ENCODE data around the gene TNS3. TPM values are rescaled to one million over a fixed set of nuclear protein-coding genes. Genes with fewer than 3 reads are reported as not detected.
A peak's percentile ranks its signal among the peaks of the same experiment; 100 is the strongest.

Gene TNS3
- total RNA-seq, 1 donor from 2014 or later: 120 TPM

DNA sequence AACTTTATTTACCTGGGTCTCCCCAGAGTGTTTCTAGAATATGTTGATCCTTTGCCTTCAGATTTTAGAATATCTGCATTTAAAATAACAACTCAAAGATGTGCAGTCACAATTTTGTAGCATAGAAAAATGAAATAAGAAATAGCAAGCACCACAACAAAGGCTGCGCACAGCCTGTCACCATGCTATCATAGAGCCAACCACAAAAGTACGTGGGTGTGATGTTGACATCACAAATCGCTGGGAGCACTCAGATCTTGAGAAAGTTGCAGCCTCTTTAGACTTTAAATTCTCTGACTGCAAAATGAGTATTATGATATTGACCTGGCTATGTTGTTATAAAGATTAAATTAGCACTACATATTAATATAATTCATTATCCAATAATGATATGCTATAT, 177.9 kb downstream of the TNS3 start:
- no peak for DNase-seq (ENCODE audit: low spot score, unreplicated experiment)
- TF ChIP-seq, protein P1, sequence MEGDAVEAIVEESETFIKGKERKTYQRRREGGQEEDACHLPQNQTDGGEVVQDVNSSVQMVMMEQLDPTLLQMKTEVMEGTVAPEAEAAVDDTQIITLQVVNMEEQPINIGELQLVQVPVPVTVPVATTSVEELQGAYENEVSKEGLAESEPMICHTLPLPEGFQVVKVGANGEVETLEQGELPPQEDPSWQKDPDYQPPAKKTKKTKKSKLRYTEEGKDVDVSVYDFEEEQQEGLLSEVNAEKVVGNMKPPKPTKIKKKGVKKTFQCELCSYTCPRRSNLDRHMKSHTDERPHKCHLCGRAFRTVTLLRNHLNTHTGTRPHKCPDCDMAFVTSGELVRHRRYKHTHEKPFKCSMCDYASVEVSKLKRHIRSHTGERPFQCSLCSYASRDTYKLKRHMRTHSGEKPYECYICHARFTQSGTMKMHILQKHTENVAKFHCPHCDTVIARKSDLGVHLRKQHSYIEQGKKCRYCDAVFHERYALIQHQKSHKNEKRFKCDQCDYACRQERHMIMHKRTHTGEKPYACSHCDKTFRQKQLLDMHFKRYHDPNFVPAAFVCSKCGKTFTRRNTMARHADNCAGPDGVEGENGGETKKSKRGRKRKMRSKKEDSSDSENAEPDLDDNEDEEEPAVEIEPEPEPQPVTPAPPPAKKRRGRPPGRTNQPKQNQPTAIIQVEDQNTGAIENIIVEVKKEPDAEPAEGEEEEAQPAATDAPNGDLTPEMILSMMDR (IDR thresholded peaks at IDR 0.05; ENCODE audit: unreplicated experiment): no peak
- peaks cover 38% of the 10 kb centered on the region for H3K36me3 Mint-ChIP-seq (ENCODE audit: insufficient read depth)
- H3K4me3 Mint-ChIP-seq (ENCODE audit: low read depth): no peak overlapping the region
- no peak overlapping the region for H3K27ac Mint-ChIP-seq
- peaks cover 3% of the 10 kb centered on the region for H3K9me3 Mint-ChIP-seq (ENCODE audit: low read depth)
- no peaks in the 10 kb centered on the region for H3K27me3 Mint-ChIP-seq
- H3K4me1 Mint-ChIP-seq (ENCODE audit: low read depth): peaks cover 10% of the 10 kb centered on the region

DNA sequence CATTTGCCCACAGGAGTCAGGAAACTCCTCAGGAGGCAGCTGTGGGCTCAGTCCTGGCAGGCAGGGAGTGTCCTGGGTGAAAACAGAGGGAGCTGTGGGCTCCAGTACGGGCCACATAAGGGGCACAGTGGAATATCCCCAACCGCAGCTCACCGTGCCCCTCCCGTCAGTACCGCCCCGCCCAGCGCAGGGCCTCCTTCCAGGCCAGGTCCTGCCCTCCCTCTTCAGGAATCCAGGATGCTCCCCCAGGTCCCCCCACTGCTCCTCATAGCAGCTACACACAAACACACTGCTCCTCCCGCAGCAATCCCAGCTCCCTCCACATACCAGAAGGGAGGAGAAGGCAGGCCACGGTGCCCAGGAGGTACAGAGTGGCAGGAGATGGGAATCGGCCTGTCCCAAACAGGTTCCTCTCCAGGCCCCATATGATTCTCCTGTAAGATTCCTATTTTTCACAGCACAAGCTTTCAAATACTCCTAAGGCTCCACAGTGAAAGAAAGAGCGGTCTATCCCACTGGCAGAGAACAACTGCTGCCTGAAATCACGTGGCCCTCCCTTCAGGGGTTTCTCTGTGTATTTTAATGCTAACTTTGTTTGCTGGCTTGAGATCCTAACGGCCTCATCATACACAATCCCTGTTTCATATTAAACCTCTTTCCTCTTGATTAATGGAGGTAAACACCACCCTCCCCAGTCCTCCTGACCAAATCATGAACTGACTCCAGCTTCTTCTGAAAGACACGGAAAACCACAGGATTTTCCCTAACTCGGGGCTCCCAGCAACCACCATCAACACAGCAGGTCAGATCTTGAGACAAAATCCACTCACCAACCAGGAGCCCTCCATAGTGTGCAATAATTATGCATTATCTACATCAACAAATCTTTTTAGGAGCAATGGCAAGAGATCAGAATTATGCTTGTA, 178.7 kb downstream of the TNS3 start:
- H3K36me3 Mint-ChIP-seq (ENCODE audit: insufficient read depth): peaks cover 41% of the 10 kb centered on the region
- no peak for DNase-seq (ENCODE audit: low spot score, unreplicated experiment)

DNA sequence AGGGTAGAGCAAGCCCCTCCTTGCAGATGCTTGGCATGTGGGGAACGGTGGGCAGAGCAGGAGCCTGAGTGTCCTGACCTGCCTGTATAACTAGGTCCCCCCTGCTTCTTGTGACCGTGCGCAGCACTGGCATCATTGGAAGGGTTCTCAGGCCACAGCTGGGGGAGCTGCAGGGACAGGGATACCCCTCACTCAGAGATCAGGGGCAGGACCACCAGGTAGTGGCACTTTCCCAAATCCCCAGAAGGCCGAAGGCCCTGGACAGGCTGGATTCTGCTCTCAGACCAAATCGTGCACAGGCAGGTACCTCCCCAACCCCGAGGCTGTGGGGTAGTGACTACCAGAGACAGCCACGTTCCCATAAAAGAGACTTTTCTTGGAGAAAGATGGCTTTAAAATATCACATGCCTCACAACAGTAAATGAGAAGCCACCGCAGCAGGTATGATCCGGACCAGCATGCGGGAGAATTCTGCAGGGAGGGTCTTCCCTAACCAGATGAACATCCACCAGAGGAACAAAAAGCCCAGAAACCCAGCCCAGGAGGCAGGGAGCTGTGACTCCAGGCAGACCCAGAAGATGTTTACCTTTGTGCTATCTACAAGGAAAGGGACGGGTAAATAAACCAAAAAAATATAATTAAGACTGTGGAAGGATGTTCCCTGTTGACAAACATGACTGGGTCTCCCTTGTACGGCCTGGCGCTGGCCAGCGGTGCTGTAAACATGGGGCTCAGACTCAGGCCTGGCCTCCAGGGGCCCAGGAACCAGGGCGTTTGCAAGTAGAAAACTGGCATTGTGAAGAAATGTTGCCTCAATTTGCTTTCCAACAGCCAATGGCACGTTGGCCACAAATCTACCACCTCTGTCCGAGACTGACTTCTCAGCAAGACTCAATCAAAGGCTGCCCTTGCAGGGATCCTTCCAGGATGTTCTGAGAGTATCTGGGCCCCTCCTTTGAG, 180.0 kb downstream of the TNS3 start:
- TF ChIP-seq, protein P1 (IDR thresholded peaks at IDR 0.05; ENCODE audit: unreplicated experiment): no peak
- H3K27me3 Mint-ChIP-seq: no peaks in the 10 kb centered on the region
- H3K36me3 Mint-ChIP-seq (ENCODE audit: insufficient read depth): peaks cover 37% of the 10 kb centered on the region
- H3K9me3 Mint-ChIP-seq (ENCODE audit: low read depth): peaks cover 3% of the 10 kb centered on the region
- peak overlapping the region; percentile 56 for H3K27ac Mint-ChIP-seq
- no peak overlapping the region for H3K4me3 Mint-ChIP-seq (ENCODE audit: low read depth)
- no peak for DNase-seq (ENCODE audit: low spot score, unreplicated experiment)
- peaks cover 9% of the 10 kb centered on the region for H3K4me1 Mint-ChIP-seq (ENCODE audit: low read depth)

More for the DNA sequence above, 178.7 kb downstream of the TNS3 start:
- no peaks in the 10 kb centered on the region for H3K27me3 Mint-ChIP-seq
- TF ChIP-seq, protein P1 (IDR thresholded peaks at IDR 0.05; ENCODE audit: unreplicated experiment): no peak
- H3K27ac Mint-ChIP-seq: no peak overlapping the region
- no peak overlapping the region for H3K4me3 Mint-ChIP-seq (ENCODE audit: low read depth)
- peaks cover 3% of the 10 kb centered on the region for H3K9me3 Mint-ChIP-seq (ENCODE audit: low read depth)
- H3K4me1 Mint-ChIP-seq (ENCODE audit: low read depth): peaks cover 9% of the 10 kb centered on the region

DNA sequence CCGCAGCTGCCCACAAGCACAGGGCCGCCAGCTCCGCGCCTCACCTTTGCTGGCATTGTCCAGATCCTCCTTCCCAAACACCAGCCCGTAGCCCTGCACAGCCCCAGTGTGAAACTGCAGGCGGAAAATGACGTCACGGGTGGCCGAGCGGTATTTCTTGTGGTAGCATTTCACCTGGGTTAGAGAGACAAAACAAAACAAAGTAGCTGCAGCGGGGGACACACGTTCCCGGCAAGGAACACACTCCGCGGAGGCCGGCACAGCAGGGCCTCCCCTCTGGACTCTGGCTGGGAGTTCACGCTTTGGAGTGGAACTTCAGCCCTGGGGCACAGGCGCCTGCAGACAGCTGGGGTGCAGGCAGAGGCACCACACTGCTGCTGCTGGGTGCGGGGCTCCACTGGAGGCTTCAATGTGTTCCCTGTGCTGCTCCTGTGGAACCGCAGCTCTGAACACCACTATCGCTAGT, 181.1 kb downstream of the TNS3 start:
- no peak for DNase-seq (ENCODE audit: low spot score, unreplicated experiment)
- Mint-ChIP-seq H3K4me3 (ENCODE audit: low read depth) (no peak overlapping the region), H3K36me3 (ENCODE audit: insufficient read depth) (peaks cover 42% of the 10 kb centered on the region), H3K9me3 (ENCODE audit: low read depth) (peaks cover 3% of the 10 kb centered on the region), H3K4me1 (ENCODE audit: low read depth) (peaks cover 7% of the 10 kb centered on the region), H3K27ac (no peak overlapping the region), H3K27me3 (no peaks in the 10 kb centered on the region)
- TF ChIP-seq, protein P1 (IDR thresholded peaks at IDR 0.05; ENCODE audit: unreplicated experiment): no peak

DNA sequence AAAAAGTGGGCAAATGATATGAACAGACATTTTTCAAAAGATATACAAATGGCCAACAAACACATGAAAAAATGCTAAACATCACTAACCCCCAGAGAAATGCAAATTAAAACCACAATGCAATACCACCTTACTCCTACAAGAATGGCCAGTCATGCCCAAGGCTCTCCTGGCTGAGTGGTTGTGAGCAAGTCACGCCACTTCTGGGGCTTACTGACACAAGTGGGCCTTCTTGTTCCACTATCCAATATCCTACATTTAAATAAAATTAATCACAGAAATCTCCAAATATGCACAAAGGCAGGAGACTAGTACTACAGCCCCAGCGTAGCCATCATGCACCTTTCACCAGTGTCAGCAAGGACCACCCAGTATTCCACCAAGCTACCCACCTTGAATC, 181.9 kb downstream of the TNS3 start:
- Mint-ChIP-seq H3K9me3 (ENCODE audit: low read depth) (peaks cover 3% of the 10 kb centered on the region), H3K36me3 (ENCODE audit: insufficient read depth) (peaks cover 48% of the 10 kb centered on the region), H3K27ac (no peak overlapping the region), H3K27me3 (no peaks in the 10 kb centered on the region), H3K4me3 (ENCODE audit: low read depth) (no peak overlapping the region), H3K4me1 (ENCODE audit: low read depth) (peaks cover 7% of the 10 kb centered on the region)
- TF ChIP-seq, protein P1 (IDR thresholded peaks at IDR 0.05; ENCODE audit: unreplicated experiment): no peak
- no peak for DNase-seq (ENCODE audit: low spot score, unreplicated experiment)

Data from progenitor cell of endocrine pancreas (in vitro differentiated cells).